GM06990 (cell line): ENCODE results near the gene CXCL16.

Source experiments
- DNase-seq: peaks from one replicate; pipeline ENCODE4 v3.0.0-alpha.2; 2011; ENCODE audit not compliant: insufficient read length; ENCODE audit errors: extremely low read depth
- H3K27me3 ChIP-seq: replicated peaks from 2 replicates; pipeline ENCODE4 v1.6.0; 2011; ENCODE audit warnings: low read length; ENCODE audit not compliant: control insufficient read depth, insufficient read depth
- H3K36me3 ChIP-seq: 2 replicates; pipeline ENCODE4 v1.5.1; 2011; ENCODE audit warnings: low read length; ENCODE audit not compliant: control insufficient read depth, insufficient read depth
- H3K4me3 ChIP-seq: replicated peaks from 2 replicates; pipeline ENCODE4 v1.5.1; 2011; ENCODE audit warnings: low read depth, mild to moderate bottlenecking, control low read depth, low read length
- CTCF ChIP-seq: IDR thresholded peaks from 2 replicates; pipeline ENCODE4 v1.5.1; 2011; ENCODE audit warnings: low read length, control low read depth, mild to moderate bottlenecking, inconsistent platforms; ENCODE audit not compliant: insufficient read depth, poor library complexity, severe bottlenecking

Gene CXCL16

GRCh38 chr17:4772235-4772613 lies 32.5 kb upstream of the CXCL16 start:
- H3K4me3 ChIP-seq = no peak overlapping the region
- H3K36me3 ChIP-seq = no peaks in the 10 kb centered on the region
- no peaks in the 10 kb centered on the region for H3K27me3 ChIP-seq
- TF ChIP-seq CTCF = no peak
- no peak for DNase-seq

- TF ChIP-seq CTCF = no peak
- Histone ChIP-seq H3K27me3 (no peaks in the 10 kb centered on the region), H3K36me3 (no peaks in the 10 kb centered on the region), H3K4me3 (no peak within 1 kb of the TSS)
- no peak for DNase-seq
Measured at GRCh38 chr17:4771519-4772234, 31.9 kb upstream of the CXCL16 start, which contains the start of gene TM4SF5. TSS of gene TM4SF5 (plus strand) at chr17:4771886. CDS start at chr17:4771923, 37 bp downstream.

GRCh38 chr17:4769628-4770027 lies 29.9 kb upstream of the CXCL16 start:
- H3K27me3 ChIP-seq = no peaks in the 10 kb centered on the region
- DNase-seq = no peak
- H3K4me3 ChIP-seq = no peak overlapping the region
- no peak for TF ChIP-seq CTCF
- H3K36me3 ChIP-seq = no peaks in the 10 kb centered on the region

- no peaks in the 10 kb centered on the region for H3K27me3 ChIP-seq
- H3K36me3 ChIP-seq = no peaks in the 10 kb centered on the region
- no peak for TF ChIP-seq CTCF
- H3K4me3 ChIP-seq = no peak overlapping the region
- DNase-seq = no peak
Measured at GRCh38 chr17:4768298-4768697, 28.6 kb upstream of the CXCL16 start.

- DNase-seq = no peak
- H3K4me3 ChIP-seq = no peak overlapping the region
- no peak for TF ChIP-seq CTCF
- no peaks in the 10 kb centered on the region for H3K27me3 ChIP-seq
- no peaks in the 10 kb centered on the region for H3K36me3 ChIP-seq
Measured at GRCh38 chr17:4766723-4767122, 27.0 kb upstream of the CXCL16 start.

GRCh38 chr17:4766201-4766600 lies 26.5 kb upstream of the CXCL16 start:
- no peaks in the 10 kb centered on the region for H3K36me3 ChIP-seq
- TF ChIP-seq CTCF = no peak
- no peaks in the 10 kb centered on the region for H3K27me3 ChIP-seq
- DNase-seq = no peak
- no peak overlapping the region for H3K4me3 ChIP-seq
